Hepatocyte (in vitro differentiated cells): ENCODE results near the gene CCN5.

Experiments
- CTCF ChIP-seq: fragments of 200-600 bp; sonication (generic); IDR thresholded peaks from 2 replicates; pipeline ENCODE4 v1.5.1; 2016; ENCODE audit warnings: antibody characterized with exemption, mild to moderate bottlenecking; ENCODE audit not compliant: poor library complexity
- EZH2phosphoT487 ChIP-seq: fragments of 200-600 bp; sonication (generic); IDR thresholded peaks from one replicate; pipeline ENCODE4 v1.6.1; 2018; ENCODE audit warnings: antibody characterized with exemption, mild to moderate bottlenecking, low read depth, moderate library complexity; ENCODE audit not compliant: unreplicated experiment, severe bottlenecking

- TF ChIP-seq CTCF, result no peak
- TF ChIP-seq EZH2phosphoT487, result no peak
Measured at GRCh38 chr20:44696315-44696714, 18.9 kb upstream of the CCN5 start.
